ENCODE results near the gene WASF2.

DNA sequence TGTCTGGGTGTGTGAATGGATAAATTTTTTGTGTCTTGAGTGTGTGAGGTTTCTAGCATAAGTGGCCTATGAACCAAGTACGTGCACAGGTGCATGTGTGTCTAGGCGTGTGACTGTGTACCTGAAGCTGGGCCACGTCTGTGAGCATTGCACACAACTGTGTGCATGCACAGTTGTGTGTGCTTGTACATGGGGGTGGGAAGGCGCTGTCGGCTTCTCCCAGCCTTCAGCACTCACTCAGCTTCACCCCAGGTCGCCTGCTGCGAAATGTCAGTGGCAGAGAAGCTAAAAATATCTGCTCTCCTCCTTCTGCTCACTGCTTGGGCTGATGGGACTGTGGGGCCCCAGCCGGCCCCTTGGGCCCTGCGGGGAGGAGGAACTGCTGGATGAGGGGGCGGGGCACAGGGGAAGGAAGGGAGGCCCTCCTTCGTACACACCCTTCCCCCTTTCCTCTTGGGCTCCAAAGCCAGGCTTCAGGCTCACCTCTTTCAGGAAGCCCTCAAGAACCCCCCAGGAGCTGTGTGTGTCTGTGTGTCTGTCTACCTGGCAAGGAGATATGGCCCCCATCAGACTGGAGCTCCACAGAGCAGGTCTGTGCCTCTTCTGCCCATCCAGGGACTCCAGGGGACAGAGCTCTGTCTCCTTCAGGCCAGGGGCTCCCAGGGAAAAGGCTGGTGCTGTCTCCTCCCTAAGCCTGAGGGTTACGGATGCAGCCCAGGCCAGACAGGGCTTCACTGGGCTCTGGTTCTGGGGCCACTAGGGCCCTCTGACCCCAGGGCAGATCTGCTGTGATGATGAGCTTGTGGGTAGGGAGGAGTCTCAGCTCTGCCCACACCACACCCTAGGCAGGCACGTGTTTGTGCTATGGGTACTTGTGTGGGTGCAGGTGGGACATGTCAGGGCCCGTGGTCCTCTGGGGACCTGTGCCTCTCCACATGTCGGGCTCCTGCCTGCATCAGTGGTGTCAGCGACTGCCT lies 35.6 kb upstream of the WASF2 start:
- no peak for TF ChIP-seq CREB1 (IDR thresholded peaks at IDR 0.05)
- no peak for TF ChIP-seq KDM1A (IDR thresholded peaks at IDR 0.05; ENCODE audit: borderline replicate concordance, low read length)
- TF ChIP-seq ASH2L (IDR thresholded peaks at IDR 0.05; ENCODE audit: low read length), result no peak
- TF ChIP-seq, protein P1, sequence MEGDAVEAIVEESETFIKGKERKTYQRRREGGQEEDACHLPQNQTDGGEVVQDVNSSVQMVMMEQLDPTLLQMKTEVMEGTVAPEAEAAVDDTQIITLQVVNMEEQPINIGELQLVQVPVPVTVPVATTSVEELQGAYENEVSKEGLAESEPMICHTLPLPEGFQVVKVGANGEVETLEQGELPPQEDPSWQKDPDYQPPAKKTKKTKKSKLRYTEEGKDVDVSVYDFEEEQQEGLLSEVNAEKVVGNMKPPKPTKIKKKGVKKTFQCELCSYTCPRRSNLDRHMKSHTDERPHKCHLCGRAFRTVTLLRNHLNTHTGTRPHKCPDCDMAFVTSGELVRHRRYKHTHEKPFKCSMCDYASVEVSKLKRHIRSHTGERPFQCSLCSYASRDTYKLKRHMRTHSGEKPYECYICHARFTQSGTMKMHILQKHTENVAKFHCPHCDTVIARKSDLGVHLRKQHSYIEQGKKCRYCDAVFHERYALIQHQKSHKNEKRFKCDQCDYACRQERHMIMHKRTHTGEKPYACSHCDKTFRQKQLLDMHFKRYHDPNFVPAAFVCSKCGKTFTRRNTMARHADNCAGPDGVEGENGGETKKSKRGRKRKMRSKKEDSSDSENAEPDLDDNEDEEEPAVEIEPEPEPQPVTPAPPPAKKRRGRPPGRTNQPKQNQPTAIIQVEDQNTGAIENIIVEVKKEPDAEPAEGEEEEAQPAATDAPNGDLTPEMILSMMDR (IDR thresholded peaks at IDR 0.05; ENCODE audit: control extremely low read depth in 1 of 3, insufficient read depth in 1 of 3, low read depth in 1 of 3, low read length in 3 of 3), result no peak
- TF ChIP-seq CHD2 (IDR thresholded peaks at IDR 0.05; ENCODE audit: low read length), result no peak
- no peak for TF ChIP-seq POLR2AphosphoS5 (IDR thresholded peaks at IDR 0.05; ENCODE audit: low read depth, low read length)
- no peak for TF ChIP-seq POLR2A (IDR thresholded peaks at IDR 0.05; ENCODE audit: control extremely low read depth in 1 of 2, low read depth in 2 of 2, low read length in 2 of 2)
- no peak for TF ChIP-seq CHD1 (IDR thresholded peaks at IDR 0.05; ENCODE audit: low read depth, low read length)
- TF ChIP-seq SP4 (IDR thresholded peaks at IDR 0.05; ENCODE audit: low read length), result no peak
- TF ChIP-seq BACH1 (IDR thresholded peaks at IDR 0.05; ENCODE audit: low read length), result no peak
- no peak for TF ChIP-seq TBP (IDR thresholded peaks at IDR 0.05; ENCODE audit: low read depth, low read length)
- no peak for TF ChIP-seq HDAC2 (IDR thresholded peaks at IDR 0.05; ENCODE audit: borderline replicate concordance in 1 of 2, low read depth in 2 of 2, low read length in 2 of 2)
- TF ChIP-seq NRF1 (IDR thresholded peaks at IDR 0.05; ENCODE audit: low read depth, low read length), result no peak

All from H1 (cell line).